GM06990 (cell line): ENCODE results near the gene AHNAK.
"Not testable (repeated sequence)": the region's sequence is repeated elsewhere in the genome, so short reads cannot be mapped to it uniquely, and the experiment has no call there.

Source experiments
- DNase-seq: peaks from one replicate; pipeline ENCODE4 v3.0.0-alpha.2; 2011; ENCODE audit not compliant: insufficient read length; ENCODE audit errors: extremely low read depth
- H3K27me3 ChIP-seq: replicated peaks from 2 replicates; pipeline ENCODE4 v1.6.0; 2011; ENCODE audit warnings: low read length; ENCODE audit not compliant: control insufficient read depth, insufficient read depth
- H3K36me3 ChIP-seq: 2 replicates; pipeline ENCODE4 v1.5.1; 2011; ENCODE audit warnings: low read length; ENCODE audit not compliant: control insufficient read depth, insufficient read depth
- H3K4me3 ChIP-seq: replicated peaks from 2 replicates; pipeline ENCODE4 v1.5.1; 2011; ENCODE audit warnings: low read depth, mild to moderate bottlenecking, control low read depth, low read length
- TF ChIP-seq, protein P1 (sequence below): IDR thresholded peaks from 2 replicates; pipeline ENCODE4 v1.5.1; 2011; ENCODE audit warnings: low read length, control low read depth, mild to moderate bottlenecking, inconsistent platforms; ENCODE audit not compliant: insufficient read depth, poor library complexity, severe bottlenecking

AHNAK gene

DNA sequence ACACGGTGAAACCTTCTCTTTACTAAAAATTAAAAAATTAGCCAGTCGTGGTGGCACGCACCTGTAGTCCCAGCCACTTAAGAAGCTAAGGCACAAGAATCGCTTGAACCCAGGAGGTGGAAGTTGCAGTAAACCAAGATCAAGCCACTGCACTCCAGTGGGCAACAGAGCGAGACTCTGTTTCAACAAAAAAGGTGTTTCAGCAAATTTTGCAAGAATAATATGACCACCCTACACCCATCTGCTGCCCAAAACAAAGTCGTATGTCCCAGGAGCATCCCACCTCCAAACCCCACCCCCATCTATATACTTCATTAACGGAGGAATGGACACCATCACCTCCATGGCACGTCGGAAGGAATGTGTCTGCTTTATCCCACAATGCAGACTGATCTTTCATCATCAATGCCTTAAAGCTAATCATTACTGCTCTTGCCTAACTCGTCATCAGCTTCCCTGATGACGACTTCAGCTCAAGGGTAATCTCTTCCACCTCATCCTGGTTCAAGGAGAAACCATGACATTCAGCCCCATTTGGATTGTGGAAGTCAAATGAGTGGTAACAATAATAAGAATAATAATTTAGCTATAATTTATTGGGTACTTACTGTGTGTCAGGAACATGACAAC lies 93.7 kb downstream of the AHNAK start:
- Histone ChIP-seq H3K4me3 (no peak overlapping the region), H3K36me3 (no peaks in the 10 kb centered on the region), H3K27me3 (no peaks in the 10 kb centered on the region)
- DNase-seq, result no peak
- TF ChIP-seq, protein P1, sequence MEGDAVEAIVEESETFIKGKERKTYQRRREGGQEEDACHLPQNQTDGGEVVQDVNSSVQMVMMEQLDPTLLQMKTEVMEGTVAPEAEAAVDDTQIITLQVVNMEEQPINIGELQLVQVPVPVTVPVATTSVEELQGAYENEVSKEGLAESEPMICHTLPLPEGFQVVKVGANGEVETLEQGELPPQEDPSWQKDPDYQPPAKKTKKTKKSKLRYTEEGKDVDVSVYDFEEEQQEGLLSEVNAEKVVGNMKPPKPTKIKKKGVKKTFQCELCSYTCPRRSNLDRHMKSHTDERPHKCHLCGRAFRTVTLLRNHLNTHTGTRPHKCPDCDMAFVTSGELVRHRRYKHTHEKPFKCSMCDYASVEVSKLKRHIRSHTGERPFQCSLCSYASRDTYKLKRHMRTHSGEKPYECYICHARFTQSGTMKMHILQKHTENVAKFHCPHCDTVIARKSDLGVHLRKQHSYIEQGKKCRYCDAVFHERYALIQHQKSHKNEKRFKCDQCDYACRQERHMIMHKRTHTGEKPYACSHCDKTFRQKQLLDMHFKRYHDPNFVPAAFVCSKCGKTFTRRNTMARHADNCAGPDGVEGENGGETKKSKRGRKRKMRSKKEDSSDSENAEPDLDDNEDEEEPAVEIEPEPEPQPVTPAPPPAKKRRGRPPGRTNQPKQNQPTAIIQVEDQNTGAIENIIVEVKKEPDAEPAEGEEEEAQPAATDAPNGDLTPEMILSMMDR, result no peak

DNA sequence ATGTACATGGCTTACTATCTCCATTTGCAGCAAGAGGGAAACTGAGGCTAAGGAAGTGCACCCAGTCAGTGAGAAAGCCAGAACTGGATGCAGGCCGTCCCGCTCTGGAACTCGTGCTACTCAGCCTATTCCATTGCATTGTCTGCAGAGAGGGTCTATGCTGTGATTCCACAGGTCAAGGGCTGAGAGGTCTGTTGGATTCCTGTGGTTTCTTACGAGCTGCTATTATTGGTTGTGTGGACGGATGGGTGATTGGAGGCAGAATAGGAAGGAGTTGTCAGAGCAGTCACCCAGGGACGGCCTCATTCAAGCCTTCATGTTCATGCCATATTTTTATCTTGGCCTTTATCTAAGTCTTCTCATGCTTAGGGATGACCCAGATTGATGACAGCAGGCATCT lies 94.3 kb downstream of the AHNAK start:
- no peak for DNase-seq

DNA sequence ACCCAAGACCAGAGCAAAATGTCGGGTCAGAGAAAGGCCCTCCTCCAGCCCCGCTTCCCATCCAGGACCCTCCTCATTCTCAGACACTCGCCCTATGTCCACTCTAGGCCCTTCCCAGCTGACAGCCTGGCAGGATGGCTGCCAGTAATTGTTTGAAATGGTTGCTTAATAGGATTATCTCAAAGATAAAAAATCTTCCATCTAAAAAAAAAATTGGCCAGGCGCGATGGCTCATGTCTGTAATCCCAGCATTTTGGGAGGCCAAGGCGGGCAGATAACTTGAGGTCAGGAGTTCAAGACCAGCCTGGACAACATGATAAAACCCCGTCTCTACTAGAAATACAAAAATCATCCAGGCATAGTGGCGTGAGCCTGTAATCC lies 95.4 kb downstream of the AHNAK start:
- Histone ChIP-seq H3K36me3 (no peaks in the 10 kb centered on the region), H3K4me3 (no peak overlapping the region), H3K27me3 (no peaks in the 10 kb centered on the region; the same call in 1 of the 2 replicates)
- TF ChIP-seq, protein P1, result no peak
- DNase-seq, result no peak

More for the DNA sequence above, 94.3 kb downstream of the AHNAK start:
- Histone ChIP-seq H3K36me3 (no peaks in the 10 kb centered on the region), H3K27me3 (no peaks in the 10 kb centered on the region; the same call in 1 of the 2 replicates), H3K4me3 (no peak overlapping the region)
- TF ChIP-seq, protein P1, result no peak

DNA sequence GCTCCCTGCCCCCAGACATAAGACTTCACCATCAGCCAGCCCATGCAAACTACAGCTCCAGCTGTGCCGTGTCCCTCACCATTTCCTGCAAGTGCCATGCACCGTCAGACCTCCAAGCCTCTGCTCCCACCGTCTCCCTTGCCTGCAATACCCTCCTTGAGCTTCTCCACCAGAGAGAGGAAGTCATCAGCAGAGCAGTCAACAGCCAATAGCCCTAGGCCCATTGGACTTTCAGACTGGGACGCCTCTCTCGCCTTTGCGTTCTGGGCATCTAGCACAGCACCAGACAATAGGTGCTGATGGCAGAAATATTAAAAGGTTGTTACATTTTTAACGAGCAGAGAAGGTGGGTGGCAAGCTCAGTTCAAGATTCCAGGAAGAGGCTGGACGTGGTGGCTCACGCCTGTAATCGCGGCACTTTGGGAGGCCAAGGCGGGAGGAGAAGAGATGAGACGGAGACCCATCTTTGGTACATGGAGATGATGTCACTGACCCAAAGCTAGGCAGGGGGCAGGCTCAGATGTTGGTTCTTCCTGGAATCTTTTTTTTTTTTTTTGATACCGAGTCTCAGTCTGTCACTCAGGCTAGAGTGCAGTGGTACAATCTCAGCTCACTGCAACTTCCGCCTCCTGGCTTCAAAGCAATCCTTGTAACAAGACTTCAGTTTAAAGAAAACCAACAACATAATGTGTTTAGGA lies 95.9 kb downstream of the AHNAK start:
- no peak for DNase-seq
- H3K4me3 ChIP-seq, result no peak overlapping the region
- no peaks in the 10 kb centered on the region; the same call in 1 of the 2 replicates for H3K27me3 ChIP-seq
- TF ChIP-seq, protein P1, result no peak
- H3K36me3 ChIP-seq, result no peaks in the 10 kb centered on the region

DNA sequence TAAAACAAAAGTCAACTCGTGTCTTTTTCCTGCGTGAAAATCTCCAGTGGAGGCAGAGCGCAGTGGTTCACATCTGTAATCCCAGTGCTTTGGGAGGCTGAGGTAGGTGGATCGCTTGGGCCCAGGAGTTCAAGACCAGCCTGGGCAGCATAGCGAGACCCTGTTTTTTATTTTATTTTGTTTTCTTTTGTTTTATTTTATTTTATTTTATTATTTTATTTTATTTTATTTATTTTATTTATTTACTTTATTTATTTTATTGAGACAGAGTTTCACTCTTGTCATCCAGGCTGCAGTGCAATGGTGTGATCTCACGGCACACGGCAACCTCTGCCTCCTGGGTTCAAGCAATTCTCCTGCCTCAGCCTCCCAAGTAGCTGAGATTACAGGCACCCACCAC lies 96.7 kb downstream of the AHNAK start:
- not testable (repeated sequence) for H3K4me3 ChIP-seq, H3K27me3 ChIP-seq, H3K36me3 ChIP-seq, DNase-seq

DNA sequence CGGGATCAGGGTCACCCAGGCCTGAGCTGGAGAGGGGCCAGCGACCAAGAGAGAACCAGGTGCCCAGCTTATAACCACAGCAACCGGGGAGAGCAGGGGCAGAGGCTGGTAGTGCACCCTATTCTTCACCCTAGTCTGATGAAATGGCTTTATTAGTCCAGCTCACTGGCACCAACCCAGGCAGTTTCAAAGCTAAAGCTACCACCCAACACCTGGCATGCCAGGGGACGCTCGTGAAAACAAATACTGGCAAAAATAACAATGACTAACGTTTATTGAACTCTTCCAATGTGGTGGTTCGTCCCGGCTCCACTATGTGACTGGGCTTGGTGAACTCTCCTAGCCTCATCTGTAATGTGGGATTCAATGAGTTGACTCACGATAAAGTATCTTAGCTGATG lies 97.2 kb downstream of the AHNAK start:
- DNase-seq, result no peak
- TF ChIP-seq, protein P1, result no peak

More for the DNA sequence above, 97.2 kb downstream of the AHNAK start:
- Histone ChIP-seq H3K4me3 (no peak overlapping the region), H3K36me3 (no peaks in the 10 kb centered on the region), H3K27me3 (no peaks in the 10 kb centered on the region; the same call in 1 of the 2 replicates)
